ENCODE data around the gene AGMO. TPM values are rescaled to one million over a fixed set of nuclear protein-coding genes. Genes with fewer than 3 reads are reported as not detected.

AGMO gene
- total RNA-seq, 1 experiment from 2014 or later = not detected

GRCh38 chr7:15389073-15389472, 172.7 kb downstream of the AGMO start:
- no peak overlapping the region for H3K4me3 ChIP-seq (ENCODE audit: low read depth in 2 of 2, low read length in 2 of 2)
- no peak overlapping the region for H3K27ac ChIP-seq (ENCODE audit: low read length)
- no peaks in the 10 kb centered on the region for H3K36me3 ChIP-seq (ENCODE audit: control insufficient read depth, insufficient read depth, low read length)
- H3K9me3 ChIP-seq (ENCODE audit: control insufficient read depth, insufficient read depth, low read depth, low read length) = no peaks in the 10 kb centered on the region
- no peaks in the 10 kb centered on the region for H3K27me3 ChIP-seq (ENCODE audit: control insufficient read depth, insufficient read depth, low read length)
- intact Hi-C loops (cut with micrococcal nuclease; ENCODE audit: unreplicated experiment) = no loop called here
- POLR2A ChIA-PET = no interaction called here
- CTCF ChIA-PET = interaction anchor here (0.9 kb wide), 1 partner anchor 10 kb away, joined by 3 read pairs; no protein-coding TSS in a partner anchor
- no peak for DNase-seq (ENCODE audit: low read depth, low spot score)
- BruUV-seq (replicated peaks) = no TSS peak
- no peaks in the 10 kb centered on the region for H3K4me1 ChIP-seq (ENCODE audit: control insufficient read depth, insufficient read depth, low read length)
- in situ Hi-C loops (cut with HindIII; ENCODE audit: low pct_unique_long_range_greater_than_20kb, low sequenced_read_pairs) = no loop called here
- no peak for TF ChIP-seq SIN3A (IDR thresholded peaks at IDR 0.05; ENCODE audit: borderline replicate concordance, insufficient read depth, low read depth, low read length)
- TF ChIP-seq CTCF (IDR thresholded peaks at IDR 0.05) = no peak; the same call in 1 of the 2 replicates
- no peak for TF ChIP-seq TCF7L2 (IDR thresholded peaks at IDR 0.05; ENCODE audit: low read depth, low read length)
- TF ChIP-seq, protein P1, sequence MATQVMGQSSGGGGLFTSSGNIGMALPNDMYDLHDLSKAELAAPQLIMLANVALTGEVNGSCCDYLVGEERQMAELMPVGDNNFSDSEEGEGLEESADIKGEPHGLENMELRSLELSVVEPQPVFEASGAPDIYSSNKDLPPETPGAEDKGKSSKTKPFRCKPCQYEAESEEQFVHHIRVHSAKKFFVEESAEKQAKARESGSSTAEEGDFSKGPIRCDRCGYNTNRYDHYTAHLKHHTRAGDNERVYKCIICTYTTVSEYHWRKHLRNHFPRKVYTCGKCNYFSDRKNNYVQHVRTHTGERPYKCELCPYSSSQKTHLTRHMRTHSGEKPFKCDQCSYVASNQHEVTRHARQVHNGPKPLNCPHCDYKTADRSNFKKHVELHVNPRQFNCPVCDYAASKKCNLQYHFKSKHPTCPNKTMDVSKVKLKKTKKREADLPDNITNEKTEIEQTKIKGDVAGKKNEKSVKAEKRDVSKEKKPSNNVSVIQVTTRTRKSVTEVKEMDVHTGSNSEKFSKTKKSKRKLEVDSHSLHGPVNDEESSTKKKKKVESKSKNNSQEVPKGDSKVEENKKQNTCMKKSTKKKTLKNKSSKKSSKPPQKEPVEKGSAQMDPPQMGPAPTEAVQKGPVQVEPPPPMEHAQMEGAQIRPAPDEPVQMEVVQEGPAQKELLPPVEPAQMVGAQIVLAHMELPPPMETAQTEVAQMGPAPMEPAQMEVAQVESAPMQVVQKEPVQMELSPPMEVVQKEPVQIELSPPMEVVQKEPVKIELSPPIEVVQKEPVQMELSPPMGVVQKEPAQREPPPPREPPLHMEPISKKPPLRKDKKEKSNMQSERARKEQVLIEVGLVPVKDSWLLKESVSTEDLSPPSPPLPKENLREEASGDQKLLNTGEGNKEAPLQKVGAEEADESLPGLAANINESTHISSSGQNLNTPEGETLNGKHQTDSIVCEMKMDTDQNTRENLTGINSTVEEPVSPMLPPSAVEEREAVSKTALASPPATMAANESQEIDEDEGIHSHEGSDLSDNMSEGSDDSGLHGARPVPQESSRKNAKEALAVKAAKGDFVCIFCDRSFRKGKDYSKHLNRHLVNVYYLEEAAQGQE (IDR thresholded peaks at IDR 0.05; ENCODE audit: insufficient read depth in 1 of 2, low read depth in 2 of 2, low read length in 1 of 2) = no peak
- TF ChIP-seq POLR2AphosphoS5 (IDR thresholded peaks at IDR 0.05; ENCODE audit: low read depth, low read length) = no peak
- ATAC-seq = no peak

DNA sequence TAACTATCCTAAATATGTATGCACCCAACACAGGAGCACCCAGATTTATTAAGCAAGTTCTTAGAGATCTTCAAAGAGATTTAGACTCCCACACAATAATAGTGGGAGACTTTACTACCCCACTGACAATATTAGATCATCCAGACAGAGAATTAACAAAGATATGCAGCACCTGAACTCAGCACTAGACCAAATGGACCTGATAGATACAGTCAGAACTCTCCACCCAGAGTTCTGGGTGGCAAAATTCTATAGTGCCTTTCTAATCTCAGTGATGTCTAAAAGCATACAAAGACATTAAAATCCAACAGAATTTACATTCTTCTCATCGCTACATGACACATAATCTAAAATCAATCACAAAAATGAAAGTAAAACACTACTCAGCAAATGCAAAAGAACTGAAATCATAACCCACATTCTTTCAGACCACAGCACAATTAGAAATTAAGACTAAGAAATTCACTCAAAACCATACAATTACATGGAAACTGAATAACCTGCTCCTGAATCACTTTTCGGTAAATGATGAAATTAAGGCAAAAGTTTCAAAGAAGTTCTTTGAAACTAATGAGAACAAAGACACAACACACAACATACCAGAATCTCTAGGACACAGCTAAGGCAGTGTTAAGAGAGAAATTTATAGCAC, 183.2 kb downstream of the AGMO start:
- Histone ChIP-seq H3K27me3 (ENCODE audit: control insufficient read depth, insufficient read depth, low read length) (no peaks in the 10 kb centered on the region), H3K9me3 (ENCODE audit: control insufficient read depth, insufficient read depth, low read depth, low read length) (no peaks in the 10 kb centered on the region), H3K4me1 (ENCODE audit: control insufficient read depth, insufficient read depth, low read length) (no peaks in the 10 kb centered on the region), H3K27ac (ENCODE audit: low read length) (no peak overlapping the region), H3K4me3 (ENCODE audit: low read depth in 2 of 2, low read length in 2 of 2) (no peak overlapping the region), H3K36me3 (ENCODE audit: control insufficient read depth, insufficient read depth, low read length) (no peaks in the 10 kb centered on the region)
- in situ Hi-C loops (cut with HindIII; ENCODE audit: low pct_unique_long_range_greater_than_20kb, low sequenced_read_pairs) = no loop called here
- TF ChIP-seq POLR2AphosphoS5 (IDR thresholded peaks at IDR 0.05; ENCODE audit: low read depth, low read length) = no peak
- no peak for TF ChIP-seq SIN3A (IDR thresholded peaks at IDR 0.05; ENCODE audit: borderline replicate concordance, insufficient read depth, low read depth, low read length)
- no peak for TF ChIP-seq CTCF (IDR thresholded peaks at IDR 0.05)
- no peak for TF ChIP-seq TCF7L2 (IDR thresholded peaks at IDR 0.05; ENCODE audit: low read depth, low read length)
- TF ChIP-seq, protein P1 (IDR thresholded peaks at IDR 0.05; ENCODE audit: insufficient read depth in 1 of 2, low read depth in 2 of 2, low read length in 1 of 2) = no peak
- ATAC-seq (no peak), DNase-seq (ENCODE audit: low read depth, low spot score) (no peak)
- CTCF ChIA-PET = no interaction called here
- no TSS peak for BruUV-seq (replicated peaks)
- POLR2A ChIA-PET = no interaction called here
- intact Hi-C loops (cut with micrococcal nuclease; ENCODE audit: unreplicated experiment) = no loop called here

Measured in Panc1 (cell line).